Subcutaneous abdominal adipose tissue (tissue), 5 donors: ENCODE data around the gene BCAS2.

Experiments used
- H3K27ac ChIP-seq: one replicate; pipeline ENCODE4 v1.7.0; 2013; ENCODE audit warnings: low read depth, mild to moderate bottlenecking, inconsistent platforms, low read length, moderate library complexity
- H3K27me3 ChIP-seq, 5 donors: one replicate each; pipeline ENCODE4 v1.7.0; 2013; ENCODE audit warnings: low read length in 5 of 5, inconsistent platforms in 1 of 5; ENCODE audit not compliant: control insufficient read depth in 5 of 5, insufficient read depth in 4 of 5
- H3K36me3 ChIP-seq, 5 donors: one replicate each; pipeline ENCODE4 v1.7.0; 2013; ENCODE audit warnings: low read length in 5 of 5; ENCODE audit not compliant: control insufficient read depth in 5 of 5, insufficient read depth in 5 of 5
- H3K4me1 ChIP-seq, 5 donors: one replicate each; pipeline ENCODE4 v1.7.0; 2013; ENCODE audit warnings: low read length in 5 of 5, mild to moderate bottlenecking in 3 of 5, moderate library complexity in 1 of 5; ENCODE audit not compliant: control insufficient read depth in 5 of 5, insufficient read depth in 5 of 5
- H3K4me3 ChIP-seq, 5 donors: one replicate each; pipeline ENCODE4 v1.7.0; 2013; ENCODE audit warnings: low read length in 5 of 5, low read depth in 1 of 5
- H3K9ac ChIP-seq, 5 donors: one replicate each; pipeline ENCODE4 v1.7.0; 2013; ENCODE audit warnings: low read length in 5 of 5, mild to moderate bottlenecking in 4 of 5, moderate library complexity in 3 of 5
- H3K9me3 ChIP-seq, 5 donors: one replicate each; pipeline ENCODE4 v1.7.0; 2013; ENCODE audit warnings: low read length in 5 of 5; ENCODE audit not compliant: control insufficient read depth in 5 of 5
- donor health status: healthy.
- donor health status: healthy.
- donor health status: healthy.
- donor health status: healthy.
- donor health status: healthy.

Gene BCAS2

DNA sequence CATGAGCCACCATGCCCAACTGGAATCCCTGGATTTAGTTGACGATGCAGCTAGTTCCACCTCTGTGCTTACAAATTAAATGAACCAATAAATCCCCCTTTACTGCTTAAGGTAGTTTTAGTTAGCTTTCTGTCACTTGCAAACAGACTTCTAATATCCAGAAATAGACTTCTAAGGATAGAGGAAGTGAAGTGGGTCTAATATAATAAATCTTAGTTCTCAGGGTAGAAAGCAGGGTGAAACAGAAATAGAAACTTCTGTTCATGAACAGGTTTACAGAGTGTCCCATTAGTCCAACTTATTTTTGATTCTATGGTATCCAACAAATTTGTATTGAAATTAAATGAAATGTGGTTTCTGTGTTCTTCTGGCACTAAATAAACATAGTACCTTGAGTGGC lies 20.1 kb downstream of the BCAS2 start:
- Histone ChIP-seq H3K27ac (no peak overlapping the region), H3K9ac (no peak overlapping the region), H3K27me3 (no peaks in the 10 kb centered on the region), H3K4me3 (no peak overlapping the region), H3K4me1 (no peaks in the 10 kb centered on the region), H3K9me3 (no peaks in the 10 kb centered on the region), H3K36me3 (peaks cover 7 to 17% (median 13%) of the 10 kb centered on the region in 5 donors)

DNA sequence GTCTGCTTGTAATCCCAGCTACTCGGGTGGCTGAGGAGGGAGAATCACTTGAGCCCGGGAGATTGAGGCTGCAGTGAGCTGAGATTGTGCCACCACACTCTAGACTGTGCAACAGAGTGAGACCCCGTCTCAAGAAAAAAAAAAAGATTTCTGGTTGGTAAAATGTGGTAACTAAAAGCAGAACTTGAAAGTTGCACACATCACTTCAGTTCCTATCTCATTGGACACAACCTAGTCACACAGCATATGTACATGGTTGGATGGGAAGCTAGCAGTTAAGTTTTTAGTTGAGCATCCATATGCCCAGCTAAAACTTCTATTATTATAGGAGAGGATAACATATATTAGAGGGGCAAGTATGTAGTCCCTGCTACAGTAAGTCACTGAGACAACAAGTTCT lies 22.1 kb downstream of the BCAS2 start:
- Histone ChIP-seq H3K9ac (peak overlapping the region in 1 of 5 donors; percentile 11), H3K27ac (no peak overlapping the region), H3K9me3 (no peaks in the 10 kb centered on the region), H3K4me1 (no peaks in the 10 kb centered on the region), H3K4me3 (no peak overlapping the region), H3K36me3 (no peaks in the 10 kb centered on the region), H3K27me3 (no peaks in the 10 kb centered on the region)

DNA sequence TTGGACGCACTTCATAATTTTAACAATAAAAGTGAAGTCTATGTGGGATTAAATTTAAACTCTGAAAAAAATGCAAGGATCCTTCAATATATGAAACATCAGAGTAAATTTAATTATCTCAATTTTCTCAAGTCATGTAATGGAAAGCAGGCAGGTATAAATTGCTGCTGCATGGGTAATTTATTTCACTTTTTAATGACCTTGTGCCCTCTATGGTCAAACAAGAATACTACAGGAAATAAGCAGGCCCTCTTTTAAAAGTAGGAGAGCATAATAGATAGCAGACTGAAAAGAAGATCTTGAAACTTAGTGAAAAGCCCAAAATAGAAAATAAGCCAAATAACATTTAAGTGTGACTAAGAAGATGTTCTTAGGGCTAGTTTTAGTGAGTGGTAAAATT lies 22.9 kb downstream of the BCAS2 start:
- no peak overlapping the region for H3K4me3 ChIP-seq
- no peaks in the 10 kb centered on the region for H3K4me1 ChIP-seq
- H3K27me3 ChIP-seq: no peaks in the 10 kb centered on the region
- H3K9me3 ChIP-seq: no peaks in the 10 kb centered on the region
- H3K27ac ChIP-seq: no peak overlapping the region
- no peaks in the 10 kb centered on the region for H3K36me3 ChIP-seq
- no peak overlapping the region for H3K9ac ChIP-seq

DNA sequence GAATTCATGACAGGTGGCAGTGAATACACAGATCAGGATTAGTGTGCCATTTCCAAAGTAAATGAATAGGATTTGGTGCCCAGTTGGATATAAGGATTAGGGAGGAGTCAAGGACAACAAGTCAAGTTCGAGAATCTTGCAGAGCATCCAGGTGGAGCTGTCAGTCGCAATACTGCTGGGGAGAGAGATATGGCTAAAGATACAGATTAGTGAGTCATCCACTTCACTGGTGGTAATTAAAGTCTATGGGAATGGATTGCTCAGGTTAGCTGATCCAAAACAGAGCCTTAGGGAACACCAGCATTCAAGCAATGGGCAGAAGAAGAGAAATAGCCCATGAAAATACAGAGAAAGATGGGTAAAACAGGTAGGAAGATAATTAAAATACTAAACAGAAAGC lies 26.8 kb downstream of the BCAS2 start:
- Histone ChIP-seq H3K27me3 (peaks cover 0 to 2% (median 0%) of the 10 kb centered on the region in 5 donors), H3K4me1 (no peaks in the 10 kb centered on the region), H3K36me3 (no peaks in the 10 kb centered on the region), H3K9ac (no peak overlapping the region), H3K9me3 (no peaks in the 10 kb centered on the region), H3K27ac (no peak overlapping the region), H3K4me3 (no peak overlapping the region)

DNA sequence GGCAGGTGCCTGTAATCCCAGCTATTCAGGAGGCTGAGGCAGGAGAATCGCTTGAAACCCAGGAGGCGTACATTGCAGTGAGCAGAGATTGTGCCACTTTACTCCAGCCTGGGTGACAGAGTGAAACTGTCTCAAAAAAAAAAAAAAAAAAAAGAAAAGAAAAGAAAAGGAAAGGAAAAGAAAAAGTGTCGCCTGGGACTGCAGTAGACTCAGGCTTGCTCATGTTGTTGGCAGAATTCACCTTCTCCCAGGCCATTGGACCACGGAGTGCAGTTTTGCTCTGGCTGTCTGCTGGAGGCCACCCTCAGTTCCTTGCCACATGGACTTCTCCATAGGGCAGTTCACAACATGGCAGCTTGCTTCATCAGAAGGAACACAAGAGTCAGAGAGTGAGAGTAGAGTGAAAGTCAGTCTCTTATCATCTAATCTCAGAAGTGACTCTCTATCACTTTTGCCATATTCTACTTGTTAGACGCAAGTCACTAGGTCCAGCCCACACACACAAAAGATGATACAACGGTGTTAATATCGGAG lies 29.2 kb downstream of the BCAS2 start:
- peaks cover 0 to 2% (median 0%) of the 10 kb centered on the region in 5 donors for H3K27me3 ChIP-seq
- no peak overlapping the region for H3K4me3 ChIP-seq
- H3K4me1 ChIP-seq: no peaks in the 10 kb centered on the region
- H3K27ac ChIP-seq: no peak overlapping the region
- H3K9ac ChIP-seq: no peak overlapping the region
- H3K36me3 ChIP-seq: no peaks in the 10 kb centered on the region
- H3K9me3 ChIP-seq: no peaks in the 10 kb centered on the region

DNA sequence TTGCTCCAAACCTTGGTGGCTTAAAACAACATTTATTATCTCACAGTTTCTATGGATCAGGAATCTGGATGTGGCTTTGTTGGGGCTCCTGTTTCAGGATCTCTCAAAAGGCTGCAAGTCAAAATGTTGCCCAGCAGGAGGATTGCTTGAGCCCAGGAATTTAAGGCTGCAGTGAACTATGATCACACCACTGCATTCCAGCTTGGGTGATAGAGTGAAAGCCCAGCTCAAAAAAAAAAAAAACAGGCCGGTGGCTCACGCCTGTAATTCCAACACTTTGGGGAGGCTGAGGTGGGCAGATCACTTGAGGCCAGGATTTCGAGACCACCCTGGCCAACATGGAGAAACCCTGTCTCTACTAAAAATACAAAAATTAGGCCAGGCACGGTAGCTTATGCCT lies 30.0 kb downstream of the BCAS2 start:
- H3K27ac ChIP-seq: no peak overlapping the region
- no peaks in the 10 kb centered on the region for H3K36me3 ChIP-seq
- no peak overlapping the region for H3K9ac ChIP-seq
- H3K4me1 ChIP-seq: no peaks in the 10 kb centered on the region
- H3K4me3 ChIP-seq: no peak overlapping the region
- H3K27me3 ChIP-seq: peaks cover 0 to 2% (median 0%) of the 10 kb centered on the region in 5 donors
- H3K9me3 ChIP-seq: no peaks in the 10 kb centered on the region

DNA sequence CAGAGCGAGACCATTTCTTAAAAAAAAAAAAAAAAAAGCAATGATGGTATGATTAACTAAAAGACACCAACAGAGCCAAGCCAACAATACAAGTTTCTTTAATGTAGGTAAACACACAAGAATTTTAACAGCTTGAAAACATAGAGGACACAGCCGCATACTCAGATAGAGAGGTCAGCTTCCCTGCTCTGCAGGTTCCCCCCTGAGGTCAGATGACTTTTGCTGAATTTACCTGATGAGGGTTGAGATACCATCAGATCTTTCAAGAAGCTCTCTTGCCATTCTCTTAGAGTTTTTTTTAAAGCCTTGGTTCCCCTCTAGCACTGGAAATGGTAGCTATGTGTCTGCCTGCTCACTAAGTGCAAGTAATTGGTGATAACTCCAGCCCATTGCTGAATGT lies 31.1 kb downstream of the BCAS2 start:
- Histone ChIP-seq H3K27ac (no peak overlapping the region), H3K36me3 (no peaks in the 10 kb centered on the region), H3K9me3 (no peaks in the 10 kb centered on the region), H3K4me3 (no peak overlapping the region), H3K27me3 (peaks cover 0 to 2% (median 0%) of the 10 kb centered on the region in 5 donors), H3K4me1 (no peaks in the 10 kb centered on the region), H3K9ac (no peak overlapping the region)

DNA sequence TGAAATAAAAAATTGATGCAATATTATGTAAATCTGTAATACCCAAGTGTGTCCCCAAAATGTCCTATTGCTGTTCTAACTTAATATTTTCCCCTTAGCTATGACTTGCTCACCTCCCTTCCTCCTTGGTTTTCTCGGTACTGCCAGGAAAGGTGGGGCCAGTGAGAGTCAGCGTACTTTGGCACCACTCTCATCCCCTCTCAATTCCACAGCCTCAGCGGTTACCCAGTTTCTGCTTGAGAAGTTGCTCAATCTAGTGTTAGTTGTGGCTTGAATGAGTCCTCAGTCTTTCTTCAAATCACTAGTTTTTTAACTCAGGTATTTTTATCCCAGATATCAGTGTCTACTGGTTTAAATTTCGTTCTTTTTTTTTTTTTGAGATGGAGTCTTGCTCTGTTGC lies 32.3 kb downstream of the BCAS2 start:
- no peaks in the 10 kb centered on the region for H3K36me3 ChIP-seq
- H3K4me3 ChIP-seq: no peak overlapping the region
- H3K9me3 ChIP-seq: no peaks in the 10 kb centered on the region
- no peak overlapping the region for H3K9ac ChIP-seq
- peaks cover 0 to 2% (median 0%) of the 10 kb centered on the region in 5 donors for H3K27me3 ChIP-seq
- H3K4me1 ChIP-seq: no peaks in the 10 kb centered on the region
- H3K27ac ChIP-seq: no peak overlapping the region

DNA sequence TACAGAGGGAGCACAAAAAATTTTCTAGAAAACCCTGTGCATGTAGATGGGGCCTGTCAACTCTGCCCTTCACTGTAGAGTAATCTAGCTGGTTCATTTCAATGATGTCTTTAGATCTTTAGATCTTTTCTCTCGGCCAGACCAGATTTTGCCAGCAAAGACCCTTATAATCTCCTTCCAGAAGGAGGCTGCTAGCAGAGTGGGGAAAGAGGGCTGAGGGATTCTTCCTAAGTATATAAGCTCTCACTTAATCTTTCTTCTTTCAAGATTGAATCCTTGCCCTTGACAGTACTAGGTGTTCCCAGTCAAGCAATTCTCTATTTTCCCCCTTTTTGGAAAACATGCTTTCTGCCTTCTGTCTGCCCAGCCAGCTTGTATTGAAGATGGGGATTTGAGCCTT lies 34.3 kb downstream of the BCAS2 start:
- Histone ChIP-seq H3K4me1 (no peaks in the 10 kb centered on the region), H3K9ac (no peak overlapping the region), H3K9me3 (no peaks in the 10 kb centered on the region), H3K36me3 (no peaks in the 10 kb centered on the region), H3K27me3 (no peaks in the 10 kb centered on the region), H3K27ac (no peak overlapping the region), H3K4me3 (no peak overlapping the region)

DNA sequence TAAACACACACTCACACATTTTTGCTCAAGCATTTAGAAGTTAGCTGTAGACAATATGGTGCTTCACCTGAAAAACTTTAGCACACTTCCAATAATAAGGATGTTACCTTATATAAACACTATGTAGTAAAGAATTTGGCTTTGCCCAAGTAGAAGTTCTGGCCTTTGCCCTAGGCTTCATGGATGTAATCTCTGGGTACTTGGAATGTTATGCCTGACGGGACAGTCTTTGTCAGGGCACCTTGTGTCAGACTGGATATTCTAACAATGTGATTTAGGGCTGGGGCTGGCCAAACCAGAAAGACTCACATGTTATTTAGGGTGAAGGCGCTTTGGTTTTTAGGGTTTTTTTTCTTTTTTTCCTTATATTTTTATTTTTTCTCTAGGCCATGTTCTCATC lies 35.6 kb downstream of the BCAS2 start:
- Histone ChIP-seq H3K27me3 (no peaks in the 10 kb centered on the region), H3K4me1 (no peaks in the 10 kb centered on the region), H3K36me3 (no peaks in the 10 kb centered on the region), H3K27ac (no peak overlapping the region), H3K9me3 (no peaks in the 10 kb centered on the region), H3K4me3 (no peak overlapping the region), H3K9ac (no peak overlapping the region)

DNA sequence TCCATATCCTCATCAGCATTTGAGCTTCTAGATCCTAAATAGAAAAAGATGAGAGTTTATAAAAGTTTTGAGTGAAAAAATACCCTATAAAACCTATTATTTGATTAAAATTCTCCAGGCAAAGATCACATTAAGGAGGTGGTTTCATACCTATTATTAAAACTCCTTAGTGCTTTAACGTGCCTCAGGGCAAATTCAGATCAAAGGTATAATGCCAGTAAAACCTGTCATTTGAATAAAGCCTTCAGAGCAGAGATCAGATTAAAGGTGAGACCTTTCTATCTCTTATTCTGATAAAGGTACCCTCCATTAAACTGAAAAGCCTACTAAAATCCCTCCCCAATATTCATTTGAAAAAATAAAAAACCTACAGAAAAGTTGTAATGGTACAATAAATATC lies 36.1 kb downstream of the BCAS2 start:
- Histone ChIP-seq H3K9me3 (no peaks in the 10 kb centered on the region), H3K27me3 (no peaks in the 10 kb centered on the region), H3K4me1 (no peaks in the 10 kb centered on the region), H3K4me3 (no peak overlapping the region), H3K27ac (no peak overlapping the region), H3K36me3 (no peaks in the 10 kb centered on the region), H3K9ac (no peak overlapping the region)
